Skeletal muscle satellite cell (primary cell): ENCODE measurements around the gene RYK.
"Not testable (repeated sequence)": the region's sequence is repeated elsewhere in the genome, so short reads cannot be mapped to it uniquely, and the experiment has no call there.

Experiments used
- H3K27me3 ChIP-seq: 2 replicates; pipeline ENCODE4 v1.7.0; 2013; ENCODE audit warnings: low read length; ENCODE audit not compliant: control insufficient read depth, insufficient read depth
- H3K36me3 ChIP-seq: 2 replicates; pipeline ENCODE4 v1.7.0; 2013; ENCODE audit warnings: mild to moderate bottlenecking, control low read depth, low read length; ENCODE audit not compliant: insufficient read depth
- H3K4me1 ChIP-seq: 2 replicates; pipeline ENCODE4 v1.7.0; 2013; ENCODE audit warnings: low read length; ENCODE audit not compliant: control insufficient read depth, insufficient read depth
- H3K4me2 ChIP-seq: 2 replicates; pipeline ENCODE4 v1.7.0; 2013; ENCODE audit warnings: mild to moderate bottlenecking, low read length
- H3K4me3 ChIP-seq: 2 replicates; pipeline ENCODE4 v1.7.0; 2013; ENCODE audit warnings: low read length
- H3K9ac ChIP-seq: 2 replicates; pipeline ENCODE4 v1.7.0; 2013; ENCODE audit warnings: mild to moderate bottlenecking, low read depth, low read length, moderate library complexity
- H3K9me3 ChIP-seq: replicated peaks from 2 replicates; pipeline ENCODE4 v1.7.0; 2013; ENCODE audit warnings: mild to moderate bottlenecking, control low read depth, low read length

RYK gene

GRCh38 chr3:134281912-134282658 lies 31.4 kb upstream of the RYK start:
- no peaks in the 10 kb centered on the region for H3K4me1 ChIP-seq
- no peaks in the 10 kb centered on the region for H3K27me3 ChIP-seq
- no peaks in the 10 kb centered on the region for H3K36me3 ChIP-seq
- H3K9ac ChIP-seq, result no peak overlapping the region
- H3K4me3 ChIP-seq, result no peak overlapping the region
- H3K9me3 ChIP-seq, result no peaks in the 10 kb centered on the region
- no peak overlapping the region for H3K4me2 ChIP-seq

GRCh38 chr3:134279466-134279865 lies 28.8 kb upstream of the RYK start:
- Histone ChIP-seq H3K27me3 (peaks cover 6% of the 10 kb centered on the region), H3K4me2 (no peak overlapping the region), H3K4me3 (no peak overlapping the region), H3K9me3 (no peaks in the 10 kb centered on the region), H3K9ac (no peak overlapping the region), H3K4me1 (no peaks in the 10 kb centered on the region), H3K36me3 (no peaks in the 10 kb centered on the region)

- H3K4me1 ChIP-seq, result no peaks in the 10 kb centered on the region
- no peak overlapping the region for H3K4me2 ChIP-seq
- no peaks in the 10 kb centered on the region for H3K9me3 ChIP-seq
- H3K4me3 ChIP-seq, result no peak overlapping the region
- H3K9ac ChIP-seq, result no peak overlapping the region
- peaks cover 18% of the 10 kb centered on the region for H3K27me3 ChIP-seq
- H3K36me3 ChIP-seq, result no peaks in the 10 kb centered on the region
Measured at GRCh38 chr3:134277066-134277660, 26.5 kb upstream of the RYK start.

GRCh38 chr3:134276086-134276485 lies 25.4 kb upstream of the RYK start:
- no peaks in the 10 kb centered on the region for H3K4me1 ChIP-seq
- H3K4me2 ChIP-seq, result no peak overlapping the region
- H3K9me3 ChIP-seq, result no peaks in the 10 kb centered on the region
- H3K36me3 ChIP-seq, result no peaks in the 10 kb centered on the region
- H3K9ac ChIP-seq, result no peak overlapping the region
- H3K4me3 ChIP-seq, result no peak overlapping the region
- peaks cover 22% of the 10 kb centered on the region for H3K27me3 ChIP-seq

GRCh38 chr3:134275110-134275509 lies 24.5 kb upstream of the RYK start:
- H3K4me2 ChIP-seq, H3K4me1 ChIP-seq, H3K9ac ChIP-seq: not testable (repeated sequence)

GRCh38 chr3:134274571-134274970 lies 23.9 kb upstream of the RYK start:
- Histone ChIP-seq H3K4me1 (no peaks in the 10 kb centered on the region), H3K9ac (no peak overlapping the region), H3K9me3 (no peaks in the 10 kb centered on the region), H3K4me3 (no peak overlapping the region), H3K36me3 (no peaks in the 10 kb centered on the region), H3K4me2 (no peak overlapping the region), H3K27me3 (peaks cover 22% of the 10 kb centered on the region)

More at GRCh38 chr3:134275110-134275509, 24.5 kb upstream of the RYK start:
- H3K9me3 ChIP-seq, H3K4me3 ChIP-seq, H3K36me3 ChIP-seq: not testable (repeated sequence)
- peaks cover 22% of the 10 kb centered on the region for H3K27me3 ChIP-seq

GRCh38 chr3:134267996-134268395 lies 17.3 kb upstream of the RYK start:
- Histone ChIP-seq H3K36me3 (no peaks in the 10 kb centered on the region), H3K27me3 (peaks cover 16% of the 10 kb centered on the region), H3K4me2 (no peak overlapping the region), H3K9ac (no peak overlapping the region), H3K4me1 (no peaks in the 10 kb centered on the region), H3K4me3 (no peak overlapping the region), H3K9me3 (no peaks in the 10 kb centered on the region)

- no peak overlapping the region for H3K4me2 ChIP-seq
- H3K27me3 ChIP-seq, result no peaks in the 10 kb centered on the region
- no peaks in the 10 kb centered on the region for H3K36me3 ChIP-seq
- no peak overlapping the region for H3K4me3 ChIP-seq
- H3K9ac ChIP-seq, result no peak overlapping the region
- H3K9me3 ChIP-seq, result no peaks in the 10 kb centered on the region
- no peaks in the 10 kb centered on the region for H3K4me1 ChIP-seq
Measured at GRCh38 chr3:134260987-134261386, 10.3 kb upstream of the RYK start.

- H3K27me3 ChIP-seq, result no peaks in the 10 kb centered on the region
- H3K4me2 ChIP-seq, result no peak overlapping the region
- no peak overlapping the region for H3K9ac ChIP-seq
- H3K4me3 ChIP-seq, result no peak overlapping the region
- H3K4me1 ChIP-seq, result no peaks in the 10 kb centered on the region
- no peaks in the 10 kb centered on the region for H3K9me3 ChIP-seq
- H3K36me3 ChIP-seq, result no peaks in the 10 kb centered on the region
Measured at GRCh38 chr3:134258761-134259347, 8.2 kb upstream of the RYK start.

GRCh38 chr3:134255404-134255803 lies 4.7 kb upstream of the RYK start:
- Histone ChIP-seq H3K4me3 (no peak overlapping the region), H3K4me2 (no peak overlapping the region), H3K27me3 (no peaks in the 10 kb centered on the region), H3K9ac (no peak overlapping the region), H3K4me1 (no peaks in the 10 kb centered on the region), H3K9me3 (no peaks in the 10 kb centered on the region), H3K36me3 (no peaks in the 10 kb centered on the region)

- Histone ChIP-seq H3K9ac (no peak overlapping the region), H3K4me2 (no peak overlapping the region), H3K9me3 (no peaks in the 10 kb centered on the region), H3K27me3 (no peaks in the 10 kb centered on the region), H3K4me3 (no peak overlapping the region), H3K36me3 (no peaks in the 10 kb centered on the region), H3K4me1 (peaks cover 5% of the 10 kb centered on the region)
Measured at GRCh38 chr3:134253475-134254226, 3.0 kb upstream of the RYK start.
